ENCODE data around the gene HIVEP3. TPM values are rescaled to one million over a fixed set of nuclear protein-coding genes. Genes with fewer than 3 reads are reported as not detected.

The HIVEP3 gene
- total and polyA plus RNA-seq, 2 donors (not counting 1 experiment from before 2014, with no cell fraction given): 2.0 to 5.1 TPM

- Mint-ChIP-seq H3K4me3 (peak overlapping the region; percentile 86), H3K27me3 (no peaks in the 10 kb centered on the region), H3K27ac (peak overlapping the region; percentile 86), H3K9me3 (ENCODE audit: insufficient read depth) (no peaks in the 10 kb centered on the region), H3K4me1 (peaks cover 82% of the 10 kb centered on the region)
- ChIA-PET POLR2A (no interaction called here), CTCF (interaction anchor here (1.3 to 2.2 kb wide), 2 partner anchors 22 to 100 kb away, joined by 3 to 15 read pairs; no protein-coding TSS in a partner anchor)
- Histone ChIP-seq H3K4me3 (ENCODE audit: control extremely low read depth in 1 of 5, extremely low read depth in 1 of 5, insufficient read depth in 1 of 5, low read depth in 2 of 5, low read length in 4 of 5) (no peak overlapping the region), H3K27ac (ENCODE audit: low read length in 2 of 2) (peak overlapping the region; percentile 75 to 81), H3K36me3 (replicated peaks in 1 of 2; ENCODE audit: control extremely low read depth in 1 of 2, control insufficient read depth in 1 of 2, extremely low read depth in 1 of 2, insufficient read depth in 2 of 2, low read length in 1 of 2) (no peaks in the 10 kb centered on the region), H3K27me3 (replicated peaks in 1 of 4; ENCODE audit: control extremely low read depth in 1 of 4, control insufficient read depth in 3 of 4, insufficient read depth in 4 of 4, low read length in 3 of 4) (no peaks in the 10 kb centered on the region), H3K9me3 (ENCODE audit: control extremely low read depth in 1 of 3, control insufficient read depth in 2 of 3, insufficient read depth in 1 of 3, low read length in 2 of 3) (no peaks in the 10 kb centered on the region), H3K9ac (ENCODE audit: low read length) (no peak overlapping the region), H2AFZ (ENCODE audit: insufficient read depth, low read depth, low read length, poor library complexity, severe bottlenecking) (no peak overlapping the region), H3K4me1 (ENCODE audit: control insufficient read depth in 2 of 2, insufficient read depth in 2 of 2, low read length in 2 of 2) (peaks cover 50 to 77% of the 10 kb centered on the region in 2 donors), H3K79me2 (ENCODE audit: control insufficient read depth, insufficient read depth, low read length) (no peaks in the 10 kb centered on the region), H4K20me1 (ENCODE audit: control insufficient read depth, insufficient read depth, low read length, poor library complexity, severe bottlenecking) (no peaks in the 10 kb centered on the region), H3K4me2 (replicated peaks; ENCODE audit: low read depth, low read length, poor library complexity, severe bottlenecking) (peak overlapping the region; percentile 75)
- no peak for ATAC-seq (ENCODE audit: low read depth)
- intact Hi-C loops (cut with micrococcal nuclease): no loop called here
- no peak for DNase-seq
- 99% methylated on average over 10 of the region's 10 CpGs for WGBS (ENCODE audit: insufficient coverage)
- TF ChIP-seq EZH2 (IDR thresholded peaks at IDR 0.05; ENCODE audit: borderline replicate concordance, insufficient read depth, low read depth, low read length, poor library complexity, severe bottlenecking) (no peak), CTCF (IDR thresholded peaks at IDR 0.05) (no peak)
These were observed 244.2 kb downstream of the HIVEP3 start for GRCh38 chr1:41674522-41674921.

- H3K4me2 ChIP-seq (replicated peaks; ENCODE audit: low read depth, low read length, poor library complexity, severe bottlenecking): peak overlapping the region; percentile 75
- no peaks in the 10 kb centered on the region for H3K9me3 ChIP-seq (ENCODE audit: control extremely low read depth in 1 of 3, control insufficient read depth in 2 of 3, insufficient read depth in 1 of 3, low read length in 2 of 3)
- no peak for TF ChIP-seq EZH2 (IDR thresholded peaks at IDR 0.05; ENCODE audit: borderline replicate concordance, insufficient read depth, low read depth, low read length, poor library complexity, severe bottlenecking)
- no peak for TF ChIP-seq CTCF (IDR thresholded peaks at IDR 0.05)
- peak overlapping the region in 3 of 5 experiments; percentile 36 to 53 (median 39) for H3K4me3 ChIP-seq (ENCODE audit: control extremely low read depth in 1 of 5, extremely low read depth in 1 of 5, insufficient read depth in 1 of 5, low read depth in 2 of 5, low read length in 4 of 5)
- no peaks in the 10 kb centered on the region for H3K27me3 Mint-ChIP-seq
- intact Hi-C loops (cut with micrococcal nuclease): loop anchor here (1.0 kb wide), 1 partner anchor 12 kb away; no protein-coding TSS in a partner anchor
- ATAC-seq (ENCODE audit: low read depth) (peak; percentile 70), DNase-seq (peak; percentile 74)
- peaks cover 46 to 71% of the 10 kb centered on the region in 2 donors for H3K4me1 ChIP-seq (ENCODE audit: control insufficient read depth in 2 of 2, insufficient read depth in 2 of 2, low read length in 2 of 2)
- 0% methylated on average over 3 of the region's 9 CpGs for WGBS (ENCODE audit: insufficient coverage)
- H2AFZ ChIP-seq (ENCODE audit: insufficient read depth, low read depth, low read length, poor library complexity, severe bottlenecking): peak overlapping the region; percentile 8
- H3K4me1 Mint-ChIP-seq: peaks cover 83% of the 10 kb centered on the region
- no peaks in the 10 kb centered on the region for H3K36me3 ChIP-seq (replicated peaks in 1 of 2; ENCODE audit: control extremely low read depth in 1 of 2, control insufficient read depth in 1 of 2, extremely low read depth in 1 of 2, insufficient read depth in 2 of 2, low read length in 1 of 2)
- ChIA-PET POLR2A (interaction anchor here (0.6 to 1.3 kb wide), 3 partner anchors 9 to 46 kb away, joined by 4 to 5 read pairs (median 5); no protein-coding TSS in a partner anchor), CTCF (interaction anchor here (1.3 to 2.3 kb wide), 9 partner anchors 11 to 218 kb away, joined by 3 to 15 read pairs (median 5); no protein-coding TSS in a partner anchor)
- H3K27me3 ChIP-seq (replicated peaks in 1 of 4; ENCODE audit: control extremely low read depth in 1 of 4, control insufficient read depth in 3 of 4, insufficient read depth in 4 of 4, low read length in 3 of 4): no peaks in the 10 kb centered on the region
- no peaks in the 10 kb centered on the region for H4K20me1 ChIP-seq (ENCODE audit: control insufficient read depth, insufficient read depth, low read length, poor library complexity, severe bottlenecking)
- no peaks in the 10 kb centered on the region for H3K79me2 ChIP-seq (ENCODE audit: control insufficient read depth, insufficient read depth, low read length)
- peak overlapping the region; percentile 86 for H3K27ac Mint-ChIP-seq
- H3K9ac ChIP-seq (ENCODE audit: low read length): peak overlapping the region; percentile 53
- H3K27ac ChIP-seq (ENCODE audit: low read length in 2 of 2): peak overlapping the region; percentile 75 to 81
- no peaks in the 10 kb centered on the region for H3K9me3 Mint-ChIP-seq (ENCODE audit: insufficient read depth)
- peak overlapping the region; percentile 86 for H3K4me3 Mint-ChIP-seq
These were observed 244.9 kb downstream of the HIVEP3 start for GRCh38 chr1:41673806-41674205.
